Endothelial cell of umbilical vein (primary cell): ENCODE data around the gene TMX1. TPM values are rescaled to one million over a fixed set of nuclear protein-coding genes. Genes with fewer than 3 reads are reported as not detected.

Experiments used
- BruUV-seq: library from RNA; stranded (reverse); fragments of 400-500 nt; replicated peaks from 2 replicates; lab custom pipeline; 2021; lab: Mats Ljungman, UMichigan
- CTCF ChIA-PET: fragments of 300-600, 350-600 bp; sonication (Branson Sonifier 250); formaldehyde crosslinking; loops from one replicate; lab custom pipeline; 2021; ENCODE audit warnings: antibody characterized with exemption, inconsistent platforms; lab: Charles Lee
- POLR2A ChIA-PET: fragments of 300-600, 350-600 bp; sonication (Branson Sonifier 250); formaldehyde crosslinking; loops from one replicate; lab custom pipeline; 2021; ENCODE audit warnings: antibody characterized with exemption, inconsistent platforms; lab: Charles Lee
- DNase-seq: peaks from one replicate; pipeline ENCODE4 v3.0.0-alpha.2; 2011; ENCODE audit warnings: low read depth, low spot score
- FAIRE-seq: peaks from 2 replicates; lab custom pipeline; 2011; peaks lifted over from hg19 to GRCh38; lab: Jason Lieb, UNC
- H2AFZ ChIP-seq: 2 replicates; pipeline ENCODE4 v1.6.0; 2012; ENCODE audit warnings: low read depth, low read length, control low read depth, inconsistent platforms
- H3K27ac ChIP-seq: 2 replicates; pipeline ENCODE4 v1.5.1; 2011; ENCODE audit warnings: low read depth, mild to moderate bottlenecking, control low read depth, low read length, moderate library complexity; ENCODE audit not compliant: insufficient read depth
- H3K27me3 ChIP-seq, 2 experiments: 2 replicates each; pipeline versions ENCODE4 v1.6.0 to v1.6.1; 2011; ENCODE audit warnings: low read length in 2 of 2, mixed read lengths in 1 of 2; ENCODE audit not compliant: control insufficient read depth in 2 of 2, insufficient read depth in 2 of 2
- H3K36me3 ChIP-seq, 2 experiments: 2 replicates in 1 of 2; 3 replicates in 1 of 2; pipeline ENCODE4 v1.5.1; 2011; ENCODE audit warnings: low read length in 2 of 2, mild to moderate bottlenecking in 1 of 2, moderate library complexity in 1 of 2; ENCODE audit not compliant: control insufficient read depth in 2 of 2, insufficient read depth in 2 of 2; ENCODE audit errors: extremely low read depth in 1 of 2
- H3K4me1 ChIP-seq: 3 replicates; pipeline ENCODE4 v1.5.1; 2011; ENCODE audit warnings: mild to moderate bottlenecking, low read length; ENCODE audit not compliant: control insufficient read depth, insufficient read depth; ENCODE audit errors: extremely low read depth
- H3K4me2 ChIP-seq: 2 replicates; pipeline ENCODE4 v1.6.1; 2011; ENCODE audit warnings: low read length, control low read depth, mixed read lengths; ENCODE audit not compliant: insufficient read depth
- H3K4me3 ChIP-seq, 3 experiments: fragments of 200-600 bp in 1 of 3; sonication (generic), shearing (Covaris generic) in 1 of 3; replicated peaks in 1 of 3; 2 replicates each; pipeline ENCODE4 v1.5.1; 2011 to 2016; ENCODE audit warnings: control low read depth in 3 of 3, low read length in 3 of 3, mild to moderate bottlenecking in 2 of 3, inconsistent platforms in 1 of 3, low read depth in 1 of 3, moderate library complexity in 1 of 3; ENCODE audit not compliant: insufficient read depth in 1 of 3
- H3K79me2 ChIP-seq: 2 replicates; pipeline ENCODE4 v1.6.0; 2012; ENCODE audit warnings: low read length, inconsistent platforms; ENCODE audit not compliant: control insufficient read depth, insufficient read depth
- H3K9ac ChIP-seq: replicated peaks from 2 replicates; pipeline ENCODE3; 2011; ENCODE audit warnings: low read length, control low read depth; ENCODE audit not compliant: insufficient read depth; ENCODE audit errors: extremely low read depth
- H3K9me1 ChIP-seq: replicated peaks from 3 replicates; pipeline ENCODE4 v1.6.0; 2011; ENCODE audit warnings: mild to moderate bottlenecking, low read length; ENCODE audit not compliant: control insufficient read depth, insufficient read depth; ENCODE audit errors: extremely low read depth
- H3K9me3 ChIP-seq: replicated peaks from 2 replicates; pipeline ENCODE4 v1.5.1; 2012; ENCODE audit warnings: low read length, inconsistent platforms; ENCODE audit not compliant: control insufficient read depth, insufficient read depth
- H4K20me1 ChIP-seq: replicated peaks from 2 replicates; pipeline ENCODE3; 2011; ENCODE audit warnings: mild to moderate bottlenecking, low read length; ENCODE audit not compliant: control insufficient read depth, insufficient read depth; ENCODE audit errors: extremely low read depth
- CTCF ChIP-seq, 2 donors: IDR thresholded peaks; 1 replicate in 1 of 2; 2 replicates in 1 of 2; pipeline ENCODE4 v1.5.1; 2011; ENCODE audit warnings: low read length in 2 of 2, mild to moderate bottlenecking in 2 of 2, moderate library complexity in 2 of 2, control low read depth in 1 of 2, inconsistent platforms in 1 of 2, low read depth in 1 of 2; ENCODE audit not compliant: insufficient read depth in 1 of 2; ENCODE audit errors: extremely low read depth in 1 of 2
- EZH2 ChIP-seq: IDR thresholded peaks from 2 replicates; pipeline ENCODE4 v1.6.1; 2012; ENCODE audit warnings: borderline replicate concordance, low read depth, mild to moderate bottlenecking, moderate library complexity, low read length, inconsistent platforms; ENCODE audit not compliant: severe bottlenecking
- GATA2 ChIP-seq: IDR thresholded peaks from 2 replicates; pipeline ENCODE4 v1.7.0; 2011; ENCODE audit warnings: low read depth, mild to moderate bottlenecking, moderate library complexity, mixed read lengths, low read length; ENCODE audit not compliant: insufficient read length, insufficient read depth
- MAX ChIP-seq: IDR thresholded peaks from 2 replicates; pipeline ENCODE4 v1.6.1; 2011; ENCODE audit not compliant: insufficient read depth, insufficient read length
- MYC ChIP-seq: IDR thresholded peaks from one replicate; pipeline ENCODE4 v1.6.1; 2011; ENCODE audit warnings: mild to moderate bottlenecking, low read depth, low read length
- POLR2A ChIP-seq: IDR thresholded peaks from 2 replicates; pipeline ENCODE4 v1.6.1; 2012; ENCODE audit warnings: low read depth, mild to moderate bottlenecking, control low read depth, low read length
- dilution Hi-C: fragments of 300-500 bp; cut with MboI; formaldehyde crosslinking; loops from one replicate; pipeline ENCODE4 v1.15.0; 2019; ENCODE audit warnings: low sequenced_read_pairs; ENCODE audit not compliant: extremely low pct_ligation_motif_present
- intact Hi-C: fragments of 100-400 bp; cut with micrococcal nuclease; formaldehyde crosslinking; loops from one replicate; pipeline ENCODE4 v1.10.0; 2022
- polyA plus RNA-seq, 4 experiments: library from polyadenylated mRNA; depleted of rRNA in 3 of 4; stranded (reverse) in 3 of 4; unstranded in 1 of 4; fragments of >200 nt; gene quantifications; 2 replicates each; pipeline versions ENCODE4 v1.2.1 to v1.2.3, GENCODE V29; 2011 to 2012; ENCODE audit warnings: missing spikeins in 1 of 4
- total RNA-seq: library from RNA; stranded (reverse); gene quantifications from 2 replicates; pipeline ENCODE4 v1.2.3, GENCODE V29; 2021

Gene TMX1
- total and polyA plus RNA-seq, 2 donors (not counting 3 experiments of a cell fraction or from before 2014, with no cell fraction given), result 11.4 to 41.9 TPM

GRCh38 chr14:51291016-51291415 lies 51.0 kb downstream of the TMX1 start:
- Histone ChIP-seq H2AFZ (no peak overlapping the region), H3K27me3 (no peaks in the 10 kb centered on the region), H4K20me1 (no peaks in the 10 kb centered on the region), H3K9me1 (no peaks in the 10 kb centered on the region), H3K36me3 (no peaks in the 10 kb centered on the region), H3K79me2 (no peaks in the 10 kb centered on the region), H3K4me1 (no peaks in the 10 kb centered on the region), H3K9ac (no peak overlapping the region), H3K9me3 (no peaks in the 10 kb centered on the region), H3K27ac (no peak overlapping the region), H3K4me3 (no peak overlapping the region), H3K4me2 (no peak overlapping the region)
- intact Hi-C loops (no loop called here), dilution Hi-C loops (no loop called here)
- peak; percentile 31 for FAIRE-seq
- no peak for DNase-seq
- CTCF ChIA-PET, result interaction anchor here (0.9 to 2.7 kb wide), 3 partner anchors 8 to 485 kb away, joined by 3 to 16 read pairs (median 4); no protein-coding TSS in a partner anchor
- POLR2A ChIA-PET, result no interaction called here
- TF ChIP-seq CTCF (IDR thresholded peaks at IDR 0.05; ENCODE audit: extremely low read depth in 1 of 2, insufficient read depth in 1 of 2, low read depth in 1 of 2, low read length in 2 of 2) (no peak), MYC (no peak), GATA2 (no peak), POLR2A (no peak), MAX (no peak), EZH2 (no peak)
- BruUV-seq, result no TSS peak
